Smooth muscle cell (in vitro differentiated cells): ENCODE measurements around the gene STXBP6. TPM values are rescaled to one million over a fixed set of nuclear protein-coding genes. Genes with fewer than 3 reads are reported as not detected.
A peak's percentile ranks its signal among the peaks of the same experiment; 100 is the strongest.

Experiments used
- DNase-seq: peaks from one replicate; lab custom pipeline; 2025; ENCODE audit not compliant: unreplicated experiment; lab: John Stamatoyannopoulos, UW
- H2AFZ ChIP-seq: fragments of 200-600 bp; sonication (generic); 2 replicates; pipeline ENCODE4 v1.6.0; 2016; ENCODE audit warnings: antibody characterized with exemption, low read depth, mild to moderate bottlenecking
- H3F3A ChIP-seq: fragments of 200-600 bp; sonication (generic); 2 replicates; pipeline ENCODE4 v1.6.0; 2017; ENCODE audit warnings: antibody characterized with exemption, low read depth
- H3K27ac ChIP-seq: fragments of 200-600 bp; sonication (generic); 2 replicates; pipeline ENCODE4 v1.5.1; 2016; ENCODE audit warnings: low read depth, mild to moderate bottlenecking
- H3K27me3 ChIP-seq: fragments of 200-600 bp; sonication (generic); 2 replicates; pipeline ENCODE4 v1.6.1; 2016; ENCODE audit warnings: low read depth, mild to moderate bottlenecking
- H3K36me3 ChIP-seq: fragments of 200-600 bp; sonication (generic); 2 replicates; pipeline ENCODE4 v1.5.1; 2016; ENCODE audit warnings: low read depth
- H3K4me1 ChIP-seq: fragments of 200-600 bp; sonication (generic); 2 replicates; pipeline ENCODE4 v1.5.1; 2016; ENCODE audit warnings: low read depth
- H3K4me2 ChIP-seq: fragments of 200-600 bp; sonication (generic); 2 replicates; pipeline ENCODE4 v1.6.0; 2016; ENCODE audit warnings: mild to moderate bottlenecking
- H3K4me3 ChIP-seq: fragments of 200-600 bp; sonication (generic); 2 replicates; pipeline ENCODE4 v1.5.1; 2016; ENCODE audit warnings: mild to moderate bottlenecking
- H3K79me2 ChIP-seq: fragments of 200-600 bp; sonication (generic); 2 replicates; pipeline ENCODE4 v1.6.0; 2016; ENCODE audit warnings: low read depth, mild to moderate bottlenecking
- H3K9ac ChIP-seq: fragments of 200-600 bp; sonication (generic); 2 replicates; pipeline ENCODE4 v1.6.0; 2016; ENCODE audit warnings: low read depth
- H3K9me3 ChIP-seq: fragments of 200-600 bp; sonication (generic); replicated peaks from 2 replicates; pipeline ENCODE4 v1.5.1; 2016; ENCODE audit warnings: low read depth
- H4K20me1 ChIP-seq: fragments of 200-600 bp; sonication (generic); 2 replicates; pipeline ENCODE4 v1.6.0; 2016; ENCODE audit warnings: low read depth
- WGBS: methylation state at CpG from one replicate; pipeline ENCODE4 v1.1.7; 2016; ENCODE audit warnings: low lambda C conversion rate; 5-methylcytosine and 5-hydroxymethylcytosine counted together
- polyA plus RNA-seq: library from polyadenylated mRNA; unstranded; fragments of >200 nt; fragmentation: Nextera tagmentation; extraction: Ambion mirVana; gene quantifications from 2 replicates; pipeline ENCODE4 v1.2.1, GENCODE V29; 2016
- total RNA-seq: library from RNA; depleted of rRNA; stranded (reverse); fragments of >200 nt; gene quantifications from 2 replicates; pipeline ENCODE4 v1.2.3, GENCODE V29; 2014
- TF ChIP-seq, protein P1 (sequence below): fragments of 200-600 bp; sonication (generic); IDR thresholded peaks from 2 replicates; pipeline ENCODE4 v1.5.1; 2017; ENCODE audit warnings: borderline replicate concordance, mild to moderate bottlenecking, antibody characterized with exemption; ENCODE audit not compliant: insufficient read depth, poor library complexity, severe bottlenecking

The STXBP6 gene
- total and polyA plus RNA-seq, 2 experiments from 2014 or later: 144 to 170 TPM

DNA sequence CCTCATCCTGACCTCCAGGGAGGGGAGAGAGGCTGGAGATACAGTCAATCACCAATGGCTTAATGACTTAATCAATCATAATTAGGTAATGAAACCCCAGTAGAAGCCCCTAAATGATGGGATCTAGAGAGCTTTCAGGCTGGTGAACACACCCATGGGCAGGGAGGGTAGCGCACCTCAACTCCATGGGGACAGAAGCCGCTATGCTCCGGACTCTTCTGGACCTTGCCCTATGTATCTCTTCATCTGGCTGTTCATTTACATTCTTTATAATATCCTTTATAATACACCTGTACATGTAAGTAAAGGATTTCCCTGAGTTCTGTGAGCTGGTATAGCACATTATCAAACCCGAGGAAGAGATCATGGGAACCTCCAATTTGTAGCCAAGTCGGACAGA, 205.9 kb downstream of the STXBP6 start:
- Histone ChIP-seq H3K36me3 (peaks cover 7% of the 10 kb centered on the region), H3F3A (peaks cover 22% of the 10 kb centered on the region), H3K4me2 (no peak overlapping the region), H3K4me1 (peaks cover 11% of the 10 kb centered on the region), H2AFZ (no peak overlapping the region), H3K27me3 (no peaks in the 10 kb centered on the region), H4K20me1 (peaks cover 9% of the 10 kb centered on the region), H3K9me3 (no peaks in the 10 kb centered on the region), H3K9ac (no peak overlapping the region), H3K27ac (no peak overlapping the region), H3K4me3 (no peak overlapping the region), H3K79me2 (no peaks in the 10 kb centered on the region)
- no peak for DNase-seq
- 96% methylated on average over 5 of the region's 5 CpGs for WGBS
- TF ChIP-seq, protein P1, sequence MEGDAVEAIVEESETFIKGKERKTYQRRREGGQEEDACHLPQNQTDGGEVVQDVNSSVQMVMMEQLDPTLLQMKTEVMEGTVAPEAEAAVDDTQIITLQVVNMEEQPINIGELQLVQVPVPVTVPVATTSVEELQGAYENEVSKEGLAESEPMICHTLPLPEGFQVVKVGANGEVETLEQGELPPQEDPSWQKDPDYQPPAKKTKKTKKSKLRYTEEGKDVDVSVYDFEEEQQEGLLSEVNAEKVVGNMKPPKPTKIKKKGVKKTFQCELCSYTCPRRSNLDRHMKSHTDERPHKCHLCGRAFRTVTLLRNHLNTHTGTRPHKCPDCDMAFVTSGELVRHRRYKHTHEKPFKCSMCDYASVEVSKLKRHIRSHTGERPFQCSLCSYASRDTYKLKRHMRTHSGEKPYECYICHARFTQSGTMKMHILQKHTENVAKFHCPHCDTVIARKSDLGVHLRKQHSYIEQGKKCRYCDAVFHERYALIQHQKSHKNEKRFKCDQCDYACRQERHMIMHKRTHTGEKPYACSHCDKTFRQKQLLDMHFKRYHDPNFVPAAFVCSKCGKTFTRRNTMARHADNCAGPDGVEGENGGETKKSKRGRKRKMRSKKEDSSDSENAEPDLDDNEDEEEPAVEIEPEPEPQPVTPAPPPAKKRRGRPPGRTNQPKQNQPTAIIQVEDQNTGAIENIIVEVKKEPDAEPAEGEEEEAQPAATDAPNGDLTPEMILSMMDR: no peak

DNA sequence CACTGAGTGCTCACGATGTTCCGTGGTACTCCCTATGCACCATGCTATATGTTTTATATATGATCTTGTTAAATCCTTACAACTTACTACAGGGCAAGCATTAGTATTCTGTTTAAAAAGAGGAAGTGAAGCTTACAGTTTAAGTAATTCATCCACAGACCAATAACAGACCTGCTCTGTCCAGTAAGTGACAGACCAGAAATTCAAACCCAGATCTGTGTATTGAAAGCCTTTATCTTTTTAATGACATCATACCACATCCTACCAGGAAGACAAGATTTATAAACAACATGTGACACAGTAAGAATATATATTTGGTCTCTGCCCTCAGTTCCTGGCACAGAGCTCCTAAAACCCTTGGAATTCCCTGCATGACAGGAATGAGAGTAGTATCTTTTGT, 206.5 kb downstream of the STXBP6 start:
- 37% methylated on average over 2 of the region's 2 CpGs for WGBS
- no peak overlapping the region for H3K4me3 ChIP-seq
- no peak overlapping the region for H2AFZ ChIP-seq
- peak overlapping the region; percentile 30 for H3K27ac ChIP-seq
- H3K27me3 ChIP-seq: no peaks in the 10 kb centered on the region
- no peaks in the 10 kb centered on the region for H3K9me3 ChIP-seq
- TF ChIP-seq, protein P1: no peak
- peaks cover 7% of the 10 kb centered on the region for H3K36me3 ChIP-seq
- H3F3A ChIP-seq: peaks cover 19% of the 10 kb centered on the region
- H3K4me2 ChIP-seq: no peak overlapping the region
- no peak for DNase-seq
- H4K20me1 ChIP-seq: peaks cover 9% of the 10 kb centered on the region
- peaks cover 11% of the 10 kb centered on the region for H3K4me1 ChIP-seq
- no peak overlapping the region for H3K9ac ChIP-seq
- H3K79me2 ChIP-seq: no peaks in the 10 kb centered on the region

DNA sequence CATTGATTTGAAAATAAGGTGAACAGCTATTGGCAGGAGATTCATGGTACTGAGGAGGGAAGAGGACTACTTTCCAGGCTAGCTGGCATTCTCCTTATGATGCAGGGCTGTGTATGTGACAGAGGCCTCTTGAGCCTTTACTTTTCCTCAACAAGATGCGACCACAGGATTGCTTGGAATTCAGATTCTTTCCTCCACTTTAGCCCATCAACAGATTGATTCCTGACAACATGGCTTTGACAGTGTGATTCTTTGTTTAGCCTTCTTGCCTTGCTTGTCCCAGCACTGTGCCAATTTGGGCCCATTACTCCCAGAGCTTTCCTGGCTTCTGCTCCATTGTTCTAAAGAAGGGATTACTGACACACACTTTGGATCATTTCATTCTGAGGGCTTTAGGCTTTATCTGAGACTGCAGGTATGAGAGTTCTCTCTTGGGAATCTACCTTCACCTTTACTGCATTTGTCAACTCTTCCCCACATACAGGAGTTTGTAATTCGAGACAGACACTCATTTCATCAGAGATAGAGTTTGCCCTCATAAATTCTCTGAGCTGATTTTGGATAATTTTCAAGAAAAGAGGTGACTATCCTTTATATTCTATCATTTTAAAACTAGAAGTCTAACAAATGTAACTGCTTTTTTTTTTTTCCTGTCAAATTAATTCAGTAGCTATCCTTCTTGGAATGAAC, 209.6 kb downstream of the STXBP6 start:
- H3F3A ChIP-seq: peaks cover 7% of the 10 kb centered on the region
- H3K4me2 ChIP-seq: no peak overlapping the region
- H3K27me3 ChIP-seq: no peaks in the 10 kb centered on the region
- no peaks in the 10 kb centered on the region for H3K79me2 ChIP-seq
- TF ChIP-seq, protein P1: no peak
- H4K20me1 ChIP-seq: peaks cover 9% of the 10 kb centered on the region
- H3K36me3 ChIP-seq: peaks cover 7% of the 10 kb centered on the region
- no peaks in the 10 kb centered on the region for H3K9me3 ChIP-seq
- no peak overlapping the region for H2AFZ ChIP-seq
- 67% methylated on average over 2 of the region's 2 CpGs for WGBS
- peak overlapping the region; percentile 1 for H3K27ac ChIP-seq
- no peak for DNase-seq
- no peak overlapping the region for H3K9ac ChIP-seq
- no peak overlapping the region for H3K4me3 ChIP-seq
- H3K4me1 ChIP-seq: no peaks in the 10 kb centered on the region

DNA sequence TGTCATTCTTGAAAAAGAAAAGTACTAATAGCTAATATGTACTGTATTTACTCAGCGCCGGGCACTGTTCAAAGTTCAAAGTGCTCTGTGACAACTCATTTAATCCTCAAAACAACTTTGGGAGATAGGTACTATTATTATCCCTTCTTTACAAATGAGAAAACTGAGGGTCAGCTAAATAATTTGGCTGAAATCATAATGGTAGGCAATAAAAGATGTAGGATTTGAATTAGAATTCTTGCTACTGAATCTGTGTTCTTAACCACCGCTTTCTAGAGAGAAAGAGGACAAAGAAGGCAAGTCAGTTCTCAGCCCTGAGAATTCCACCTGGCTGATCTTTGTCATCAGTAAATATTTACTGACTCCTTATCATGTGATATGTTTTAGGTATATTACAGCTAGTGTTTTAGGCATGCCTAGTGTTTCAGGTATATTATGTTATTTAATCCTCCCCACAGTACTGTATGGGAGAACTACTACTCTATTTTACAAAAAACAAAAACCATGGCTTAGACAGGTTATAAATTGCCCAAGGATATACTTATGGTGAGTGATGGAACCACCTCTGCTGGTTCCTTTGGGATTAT, 210.2 kb downstream of the STXBP6 start:
- no peak overlapping the region for H3K9ac ChIP-seq
- H2AFZ ChIP-seq: no peak overlapping the region
- peaks cover 7% of the 10 kb centered on the region for H3K36me3 ChIP-seq
- H3K27ac ChIP-seq: peak overlapping the region; percentile 1
- H3K9me3 ChIP-seq: no peaks in the 10 kb centered on the region
- no peaks in the 10 kb centered on the region for H3K79me2 ChIP-seq
- no peaks in the 10 kb centered on the region for H3K4me1 ChIP-seq
- no peak overlapping the region for H3K4me3 ChIP-seq
- H3K27me3 ChIP-seq: no peaks in the 10 kb centered on the region
- TF ChIP-seq, protein P1: no peak
- peaks cover 7% of the 10 kb centered on the region for H3F3A ChIP-seq
- H3K4me2 ChIP-seq: no peak overlapping the region
- DNase-seq: no peak
- peaks cover 9% of the 10 kb centered on the region for H4K20me1 ChIP-seq
- 87% methylated on average over 3 of the region's 3 CpGs for WGBS
